ENCODE measurements around the gene RET.

DNA sequence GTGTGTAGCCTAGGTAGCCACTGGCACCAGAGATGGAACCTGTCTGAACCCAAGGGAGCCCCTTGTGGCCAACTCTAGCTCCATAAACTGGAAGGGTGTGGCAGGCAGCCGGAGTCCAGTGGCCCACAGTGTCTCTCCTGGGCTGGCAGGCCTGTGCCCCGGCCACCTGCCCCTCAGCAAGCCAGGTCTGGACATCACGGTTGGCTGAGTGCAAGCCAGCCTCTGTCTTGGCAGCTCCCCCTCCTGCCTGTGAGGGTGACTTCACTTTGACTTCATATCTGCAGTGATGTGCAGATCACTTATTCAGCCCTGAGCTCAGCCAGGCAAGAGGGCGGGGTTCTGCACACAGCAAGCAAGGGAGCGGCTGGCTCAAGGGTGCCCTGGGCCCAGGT lies 1.3 kb upstream of the RET start:
- no peak for TF ChIP-seq SUZ12 (IDR thresholded peaks at IDR 0.05; ENCODE audit: low read depth, low read length)
- no peak for TF ChIP-seq NKX3-1 (CRISPR knock-in tag; IDR thresholded peaks at IDR 0.05)
- TF ChIP-seq ZNF431 (CRISPR knock-in tag; IDR thresholded peaks at IDR 0.05; ENCODE audit: borderline replicate concordance, low read depth) = no peak
- no peak for TF ChIP-seq POLR2AphosphoS5 (IDR thresholded peaks at IDR 0.05; ENCODE audit: low read depth, low read length)
- no peak for TF ChIP-seq FOXO1 (CRISPR knock-in tag; IDR thresholded peaks at IDR 0.05)
- TF ChIP-seq, protein P1, sequence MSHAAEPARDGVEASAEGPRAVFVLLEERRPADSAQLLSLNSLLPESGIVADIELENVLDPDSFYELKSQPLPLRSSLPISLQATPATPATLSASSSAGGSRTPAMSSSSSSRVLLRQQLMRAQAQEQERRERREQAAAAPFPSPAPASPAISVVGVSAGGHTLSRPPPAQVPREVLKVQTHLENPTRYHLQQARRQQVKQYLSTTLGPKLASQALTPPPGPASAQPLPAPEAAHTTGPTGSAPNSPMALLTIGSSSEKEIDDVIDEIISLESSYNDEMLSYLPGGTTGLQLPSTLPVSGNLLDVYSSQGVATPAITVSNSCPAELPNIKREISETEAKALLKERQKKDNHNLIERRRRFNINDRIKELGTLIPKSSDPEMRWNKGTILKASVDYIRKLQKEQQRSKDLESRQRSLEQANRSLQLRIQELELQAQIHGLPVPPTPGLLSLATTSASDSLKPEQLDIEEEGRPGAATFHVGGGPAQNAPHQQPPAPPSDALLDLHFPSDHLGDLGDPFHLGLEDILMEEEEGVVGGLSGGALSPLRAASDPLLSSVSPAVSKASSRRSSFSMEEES (CRISPR knock-in tag; IDR thresholded peaks at IDR 0.05) = no peak
- no peak for TF ChIP-seq ZFP41 (CRISPR knock-in tag; IDR thresholded peaks at IDR 0.05; ENCODE audit: borderline replicate concordance)
- TF ChIP-seq NR2F6 (IDR thresholded peaks at IDR 0.05) = no peak
- TF ChIP-seq NR2F6 (CRISPR knock-in tag; IDR thresholded peaks at IDR 0.05) = no peak
- no peak for TF ChIP-seq IKZF1 (IDR thresholded peaks at IDR 0.05)
- TF ChIP-seq, protein P2, sequence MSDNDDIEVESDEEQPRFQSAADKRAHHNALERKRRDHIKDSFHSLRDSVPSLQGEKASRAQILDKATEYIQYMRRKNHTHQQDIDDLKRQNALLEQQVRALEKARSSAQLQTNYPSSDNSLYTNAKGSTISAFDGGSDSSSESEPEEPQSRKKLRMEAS (IDR thresholded peaks at IDR 0.05) = no peak
- TF ChIP-seq, protein P3, sequence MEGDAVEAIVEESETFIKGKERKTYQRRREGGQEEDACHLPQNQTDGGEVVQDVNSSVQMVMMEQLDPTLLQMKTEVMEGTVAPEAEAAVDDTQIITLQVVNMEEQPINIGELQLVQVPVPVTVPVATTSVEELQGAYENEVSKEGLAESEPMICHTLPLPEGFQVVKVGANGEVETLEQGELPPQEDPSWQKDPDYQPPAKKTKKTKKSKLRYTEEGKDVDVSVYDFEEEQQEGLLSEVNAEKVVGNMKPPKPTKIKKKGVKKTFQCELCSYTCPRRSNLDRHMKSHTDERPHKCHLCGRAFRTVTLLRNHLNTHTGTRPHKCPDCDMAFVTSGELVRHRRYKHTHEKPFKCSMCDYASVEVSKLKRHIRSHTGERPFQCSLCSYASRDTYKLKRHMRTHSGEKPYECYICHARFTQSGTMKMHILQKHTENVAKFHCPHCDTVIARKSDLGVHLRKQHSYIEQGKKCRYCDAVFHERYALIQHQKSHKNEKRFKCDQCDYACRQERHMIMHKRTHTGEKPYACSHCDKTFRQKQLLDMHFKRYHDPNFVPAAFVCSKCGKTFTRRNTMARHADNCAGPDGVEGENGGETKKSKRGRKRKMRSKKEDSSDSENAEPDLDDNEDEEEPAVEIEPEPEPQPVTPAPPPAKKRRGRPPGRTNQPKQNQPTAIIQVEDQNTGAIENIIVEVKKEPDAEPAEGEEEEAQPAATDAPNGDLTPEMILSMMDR (CRISPR knock-in tag; IDR thresholded peaks at IDR 0.05) = 0 out of 2 replicates have a peak, but pooled peaks have one; percentile 14
- no peak for TF ChIP-seq ZFAT (CRISPR knock-in tag; conservative IDR thresholded peaks at IDR 0.05)
- TF ChIP-seq ZNF282 (IDR thresholded peaks at IDR 0.05; ENCODE audit: partially characterized antibody) = no peak
- no peak for TF ChIP-seq NAIF1 (CRISPR knock-in tag; IDR thresholded peaks at IDR 0.05; ENCODE audit: borderline replicate concordance)

All from HepG2 (cell line).